ENCODE results near the gene NOPCHAP1. TPM values are rescaled to one million over a fixed set of nuclear protein-coding genes. Genes with fewer than 3 reads are reported as not detected.
A peak's percentile ranks its signal among the peaks of the same experiment; 100 is the strongest.

NOPCHAP1 gene
- total RNA-seq, 4 donors from 2014 or later = 4.7 to 9.9 (median 6.6) TPM

DNA sequence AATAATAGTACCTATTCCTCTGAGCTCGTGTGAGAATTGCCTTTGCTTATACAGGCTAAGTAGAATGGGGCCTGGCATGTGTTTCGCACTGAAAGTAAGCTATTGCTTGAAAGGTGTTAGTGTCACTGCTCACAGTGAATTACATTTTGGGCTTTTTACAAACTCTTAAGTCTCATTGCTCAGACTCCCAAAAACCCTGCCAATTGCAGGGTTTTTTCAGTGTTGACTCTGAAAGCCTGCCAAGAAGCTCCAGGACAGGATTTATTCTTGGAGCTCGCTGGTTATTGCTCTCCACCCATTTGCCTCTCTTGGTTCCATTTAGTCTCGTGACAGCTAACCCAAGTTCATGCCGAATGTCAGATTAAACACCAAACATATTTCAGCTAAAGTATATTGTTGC, 39.8 kb downstream of the NOPCHAP1 start:
- 26% methylated on average over 5 of the region's 5 CpGs for WGBS
- peaks cover 13% of the 10 kb centered on the region for H3K4me1 ChIP-seq

DNA sequence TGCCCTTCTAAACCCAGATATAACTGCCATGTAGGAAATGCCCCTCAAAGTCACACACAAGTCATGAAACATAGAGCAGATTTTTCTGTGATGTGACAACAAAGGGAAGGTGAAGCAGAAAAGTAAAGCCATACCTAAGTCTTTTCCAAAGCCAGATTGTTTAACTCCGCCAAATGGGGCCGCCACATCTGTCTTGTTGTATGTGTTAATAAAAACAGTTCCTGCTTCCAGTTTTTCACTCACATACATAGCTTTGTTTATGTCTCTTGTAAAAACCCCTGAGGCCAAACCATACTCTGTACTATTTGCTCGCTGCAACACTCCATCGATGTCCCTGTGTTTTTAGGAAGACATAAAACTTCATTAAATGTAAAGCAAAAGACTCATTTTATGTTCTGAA, 40.3 kb downstream of the NOPCHAP1 start:
- TF ChIP-seq POLR2AphosphoS5 (IDR thresholded peaks at IDR 0.05) (no peak), EP300 (IDR thresholded peaks at IDR 0.05) (no peak), POLR2A (IDR thresholded peaks at IDR 0.05) (no peak)
- TF ChIP-seq, protein P1, sequence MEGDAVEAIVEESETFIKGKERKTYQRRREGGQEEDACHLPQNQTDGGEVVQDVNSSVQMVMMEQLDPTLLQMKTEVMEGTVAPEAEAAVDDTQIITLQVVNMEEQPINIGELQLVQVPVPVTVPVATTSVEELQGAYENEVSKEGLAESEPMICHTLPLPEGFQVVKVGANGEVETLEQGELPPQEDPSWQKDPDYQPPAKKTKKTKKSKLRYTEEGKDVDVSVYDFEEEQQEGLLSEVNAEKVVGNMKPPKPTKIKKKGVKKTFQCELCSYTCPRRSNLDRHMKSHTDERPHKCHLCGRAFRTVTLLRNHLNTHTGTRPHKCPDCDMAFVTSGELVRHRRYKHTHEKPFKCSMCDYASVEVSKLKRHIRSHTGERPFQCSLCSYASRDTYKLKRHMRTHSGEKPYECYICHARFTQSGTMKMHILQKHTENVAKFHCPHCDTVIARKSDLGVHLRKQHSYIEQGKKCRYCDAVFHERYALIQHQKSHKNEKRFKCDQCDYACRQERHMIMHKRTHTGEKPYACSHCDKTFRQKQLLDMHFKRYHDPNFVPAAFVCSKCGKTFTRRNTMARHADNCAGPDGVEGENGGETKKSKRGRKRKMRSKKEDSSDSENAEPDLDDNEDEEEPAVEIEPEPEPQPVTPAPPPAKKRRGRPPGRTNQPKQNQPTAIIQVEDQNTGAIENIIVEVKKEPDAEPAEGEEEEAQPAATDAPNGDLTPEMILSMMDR (IDR thresholded peaks at IDR 0.05) = no peak
- Histone ChIP-seq H3K4me1 (peaks cover 13% of the 10 kb centered on the region), H3K36me3 (peaks cover 5% of the 10 kb centered on the region), H3K9me3 (no peaks in the 10 kb centered on the region), H3K27me3 (no peaks in the 10 kb centered on the region), H3K27ac (peak overlapping the region; percentile 28), H3K4me3 (no peak overlapping the region)
- DNase-seq (ENCODE audit: low spot score in 2 of 2) = no peak
- 77% methylated on average over 4 of the region's 4 CpGs for WGBS

More for the DNA sequence above, 39.8 kb downstream of the NOPCHAP1 start:
- H3K4me3 ChIP-seq = no peak overlapping the region
- no peak for TF ChIP-seq POLR2AphosphoS5 (IDR thresholded peaks at IDR 0.05)
- no peak for TF ChIP-seq EP300 (IDR thresholded peaks at IDR 0.05)
- no peak for TF ChIP-seq POLR2A (IDR thresholded peaks at IDR 0.05)
- TF ChIP-seq, protein P1 (IDR thresholded peaks at IDR 0.05) = no peak
- no peak for DNase-seq (ENCODE audit: low spot score in 2 of 2)
- peak overlapping the region; percentile 28 for H3K27ac ChIP-seq
- peaks cover 5% of the 10 kb centered on the region for H3K36me3 ChIP-seq
- H3K27me3 ChIP-seq = no peaks in the 10 kb centered on the region
- no peaks in the 10 kb centered on the region for H3K9me3 ChIP-seq

DNA sequence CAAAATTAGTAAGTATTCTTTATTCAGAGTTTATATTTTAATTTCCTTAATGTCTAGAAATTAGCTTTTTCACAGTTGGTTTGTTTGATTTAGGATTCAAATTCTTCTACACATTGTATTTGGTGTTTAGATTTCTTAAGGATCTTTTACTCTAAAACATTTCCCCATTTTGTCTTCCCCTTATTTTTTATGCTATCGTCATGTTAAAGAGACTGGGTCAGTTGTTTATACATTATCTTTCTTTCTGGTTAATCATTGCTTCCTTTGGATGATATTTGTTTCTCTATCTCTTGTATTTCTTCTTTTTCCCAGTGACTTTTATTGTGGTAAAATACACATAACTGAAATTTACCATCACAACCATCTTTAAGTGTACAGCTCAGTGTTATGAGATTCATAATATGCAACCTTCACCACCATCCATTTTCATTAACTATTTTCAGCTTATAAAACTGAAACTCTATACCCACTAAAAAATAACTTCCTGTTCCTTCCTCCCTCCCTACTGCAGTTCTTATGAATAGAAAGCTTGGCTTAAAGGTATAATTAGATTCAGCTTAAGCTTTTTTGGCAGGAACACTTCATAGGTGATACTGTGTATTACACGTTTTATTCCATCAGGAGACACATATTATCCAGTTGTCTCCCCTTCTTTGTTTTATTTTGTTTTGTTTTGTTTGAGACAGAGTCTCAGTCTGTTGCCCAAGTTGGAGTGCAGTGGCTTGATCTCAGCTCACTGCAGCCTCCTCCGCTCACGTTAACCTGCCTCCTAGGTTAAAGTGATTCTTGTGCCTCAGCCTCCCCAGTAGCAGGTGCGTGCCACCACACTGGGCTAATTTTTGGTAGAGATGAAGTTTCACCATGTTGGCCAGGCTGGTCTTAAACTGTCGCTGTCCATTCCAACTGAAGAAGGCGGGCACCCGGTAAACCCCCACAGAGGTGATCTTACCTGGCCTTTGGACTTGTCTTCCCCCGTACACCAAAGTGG, 45.0 kb downstream of the NOPCHAP1 start:
- Histone ChIP-seq H3K27me3 (no peaks in the 10 kb centered on the region), H3K4me1 (peaks cover 4% of the 10 kb centered on the region), H3K4me3 (no peak overlapping the region), H3K27ac (no peak overlapping the region), H3K36me3 (peaks cover 10% of the 10 kb centered on the region), H3K9me3 (no peaks in the 10 kb centered on the region)
- no peak for TF ChIP-seq POLR2A (IDR thresholded peaks at IDR 0.05)
- TF ChIP-seq, protein P1 (IDR thresholded peaks at IDR 0.05) = no peak
- TF ChIP-seq EP300 (IDR thresholded peaks at IDR 0.05) = no peak
- no peak for TF ChIP-seq POLR2AphosphoS5 (IDR thresholded peaks at IDR 0.05)
- DNase-seq (ENCODE audit: low spot score in 2 of 2) = no peak
- 84% methylated on average over 9 of the region's 9 CpGs for WGBS

DNA sequence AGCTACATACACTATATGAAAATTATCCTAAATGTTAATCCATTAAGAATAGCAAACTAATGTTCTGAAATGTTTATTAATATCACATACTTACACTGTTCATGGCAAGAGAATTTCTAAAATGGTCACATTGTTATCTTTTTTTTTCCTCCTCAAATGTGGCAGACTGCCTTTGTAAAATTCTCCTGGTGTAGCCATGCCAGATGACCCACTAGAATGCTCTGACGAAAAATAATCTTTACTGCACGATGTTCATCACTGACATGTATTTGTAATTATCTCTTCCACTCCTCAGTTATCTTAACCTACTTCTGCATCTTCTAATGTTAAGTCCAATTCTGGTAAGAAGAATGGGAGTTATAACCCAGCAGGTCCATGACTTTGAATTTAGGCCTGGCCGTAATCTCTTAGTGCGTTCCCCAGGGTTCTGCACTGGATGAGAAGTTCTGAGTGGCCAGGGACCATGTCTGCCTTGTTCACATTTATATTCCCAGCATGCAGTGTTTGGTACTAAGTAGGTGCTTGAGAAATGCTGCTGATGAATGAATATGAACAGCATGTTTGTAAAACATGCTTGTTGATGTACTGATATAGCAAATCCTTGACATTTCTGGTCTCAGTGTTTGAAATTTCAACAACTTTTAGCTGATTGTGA, 46.7 kb downstream of the NOPCHAP1 start:
- H3K4me1 ChIP-seq = no peaks in the 10 kb centered on the region
- H3K27ac ChIP-seq = no peak overlapping the region
- H3K4me3 ChIP-seq = no peak overlapping the region
- H3K36me3 ChIP-seq = peaks cover 10% of the 10 kb centered on the region
- 96% methylated on average over 4 of the region's 4 CpGs for WGBS
- no peaks in the 10 kb centered on the region for H3K27me3 ChIP-seq
- H3K9me3 ChIP-seq = no peaks in the 10 kb centered on the region
- no peak for TF ChIP-seq POLR2AphosphoS5 (IDR thresholded peaks at IDR 0.05)
- TF ChIP-seq, protein P1 (IDR thresholded peaks at IDR 0.05) = no peak
- TF ChIP-seq EP300 (IDR thresholded peaks at IDR 0.05) = no peak
- no peak for TF ChIP-seq POLR2A (IDR thresholded peaks at IDR 0.05)
- no peak for DNase-seq (ENCODE audit: low spot score in 2 of 2)

DNA sequence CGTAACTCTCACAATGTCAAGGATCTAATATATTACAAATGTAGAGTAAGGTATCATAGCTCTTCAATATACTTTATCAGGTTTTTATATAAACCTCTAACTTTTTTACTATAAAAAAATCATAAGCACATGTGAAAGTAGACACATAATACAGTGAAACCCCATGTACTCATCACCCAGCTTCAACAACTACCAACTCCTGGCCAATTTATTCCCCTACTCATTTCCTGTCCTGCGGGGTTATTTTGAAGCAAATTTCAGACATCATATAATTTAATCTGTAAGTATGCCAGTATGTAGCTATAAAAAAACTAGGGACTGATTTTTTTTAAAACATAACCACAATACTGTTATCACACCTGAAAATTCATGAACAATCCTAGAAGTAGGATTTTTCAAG, 47.7 kb downstream of the NOPCHAP1 start:
- no peak for DNase-seq (ENCODE audit: low spot score in 2 of 2)
- Histone ChIP-seq H3K27ac (no peak overlapping the region), H3K4me1 (no peaks in the 10 kb centered on the region), H3K27me3 (no peaks in the 10 kb centered on the region), H3K36me3 (peaks cover 5% of the 10 kb centered on the region), H3K9me3 (no peaks in the 10 kb centered on the region), H3K4me3 (no peak overlapping the region)
- TF ChIP-seq POLR2AphosphoS5 (IDR thresholded peaks at IDR 0.05) (no peak), POLR2A (IDR thresholded peaks at IDR 0.05) (no peak), EP300 (IDR thresholded peaks at IDR 0.05) (no peak)
- TF ChIP-seq, protein P1 (IDR thresholded peaks at IDR 0.05) = no peak
- WGBS = 73% methylated on average over 2 of the region's 2 CpGs

Data from suprapubic skin (tissue), 4 donors.